ENCODE results near the gene AGBL4. TPM values are rescaled to one million over a fixed set of nuclear protein-coding genes. Genes with fewer than 3 reads are reported as not detected.
"Not testable (repeated sequence)": the region's sequence is repeated elsewhere in the genome, so short reads cannot be mapped to it uniquely, and the experiment has no call there.

Gene AGBL4
- total RNA-seq, 1 experiment from 2014 or later: not detected

DNA sequence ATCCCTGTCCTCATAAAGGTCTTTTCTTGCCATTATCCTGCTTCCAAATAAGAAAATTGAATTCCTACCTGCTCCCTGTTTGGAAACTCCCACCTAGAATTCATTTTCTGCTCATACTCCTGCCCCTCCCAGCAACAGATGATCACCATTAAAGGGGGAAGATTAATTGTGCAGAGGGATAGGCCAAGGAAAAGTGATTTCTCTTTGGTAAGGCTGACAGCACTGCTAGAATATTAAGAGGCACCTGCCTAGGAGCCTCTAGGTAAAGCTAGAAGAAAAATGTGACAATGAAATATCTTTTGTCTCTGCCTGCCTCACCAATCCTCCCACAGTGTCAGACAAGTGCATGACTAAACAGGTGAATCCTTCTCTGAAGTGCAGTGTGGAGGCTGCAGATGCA lies 1474.8 kb downstream of the AGBL4 start:
- no peak for DNase-seq (ENCODE audit: low read depth)

DNA sequence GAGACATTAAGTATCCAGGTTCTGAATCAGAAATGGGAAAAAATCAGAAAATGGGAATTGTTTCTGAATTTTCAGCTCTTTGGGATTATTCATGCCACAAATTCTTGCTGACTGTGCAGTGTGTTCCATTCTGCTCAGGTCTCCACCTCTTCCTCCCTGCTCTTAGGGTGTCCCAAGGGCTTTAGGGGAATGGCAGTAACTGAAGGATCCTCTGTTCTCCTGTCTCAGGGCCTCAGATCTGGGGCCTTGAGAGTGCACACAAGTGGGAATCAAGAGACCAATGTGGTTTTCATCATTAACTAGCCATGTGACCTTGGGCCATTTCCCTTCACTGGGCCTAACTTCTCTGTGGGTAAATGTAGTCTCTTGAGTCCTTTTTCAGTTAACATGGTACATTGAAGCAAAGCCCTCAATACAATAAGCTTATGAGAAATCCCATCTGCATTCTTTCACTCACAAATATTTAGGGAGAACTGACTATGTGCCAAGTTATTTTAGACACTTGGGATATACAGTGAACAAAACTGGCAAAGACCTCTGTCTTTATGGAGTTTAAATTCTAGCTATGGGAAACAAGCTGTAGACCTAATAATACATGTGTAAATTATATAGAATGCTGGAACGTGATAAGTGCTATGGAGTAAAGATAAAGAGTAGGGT lies 1476.1 kb downstream of the AGBL4 start:
- DNase-seq (ENCODE audit: low read depth): no peak

DNA sequence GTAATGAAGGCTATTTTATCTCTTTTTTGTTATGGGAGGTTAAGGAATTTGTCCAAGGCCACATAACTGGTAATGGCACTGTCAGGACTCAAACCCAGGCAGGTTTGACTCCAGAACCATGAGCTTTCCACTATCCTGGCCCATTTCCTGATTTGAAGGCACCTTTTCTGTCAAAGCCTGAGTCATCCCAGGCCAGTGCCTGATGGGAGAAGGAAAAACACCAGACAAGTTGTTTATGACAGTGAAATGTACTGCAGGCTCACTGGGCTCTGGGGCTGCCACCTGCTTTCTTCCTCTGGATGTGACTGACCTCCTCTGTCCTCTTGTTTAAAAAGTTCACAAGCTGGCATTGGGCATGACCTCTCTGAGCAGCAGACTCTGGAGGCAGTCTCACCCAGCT lies 1479.9 kb downstream of the AGBL4 start:
- DNase-seq (ENCODE audit: low read depth): no peak

DNA sequence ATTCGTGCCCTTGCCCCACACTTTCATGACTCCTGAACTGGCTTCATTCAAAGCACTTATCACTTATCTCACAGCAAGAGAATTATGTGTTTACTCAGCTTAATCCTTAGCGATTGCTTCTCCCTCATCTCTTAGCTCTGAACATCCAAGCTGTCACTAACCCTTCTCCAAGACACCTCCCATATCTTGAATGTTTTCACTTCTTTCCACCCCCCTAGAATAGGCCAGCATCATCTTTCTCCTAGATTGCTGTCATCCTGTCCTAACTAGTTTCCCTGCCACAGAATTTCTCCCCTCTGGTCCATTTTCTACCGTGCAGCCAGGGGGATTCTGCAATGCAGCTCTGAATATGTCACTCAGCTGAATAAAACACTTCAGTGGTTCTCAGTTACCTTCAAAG lies 1483.2 kb downstream of the AGBL4 start:
- no peak for DNase-seq (ENCODE audit: low read depth)

DNA sequence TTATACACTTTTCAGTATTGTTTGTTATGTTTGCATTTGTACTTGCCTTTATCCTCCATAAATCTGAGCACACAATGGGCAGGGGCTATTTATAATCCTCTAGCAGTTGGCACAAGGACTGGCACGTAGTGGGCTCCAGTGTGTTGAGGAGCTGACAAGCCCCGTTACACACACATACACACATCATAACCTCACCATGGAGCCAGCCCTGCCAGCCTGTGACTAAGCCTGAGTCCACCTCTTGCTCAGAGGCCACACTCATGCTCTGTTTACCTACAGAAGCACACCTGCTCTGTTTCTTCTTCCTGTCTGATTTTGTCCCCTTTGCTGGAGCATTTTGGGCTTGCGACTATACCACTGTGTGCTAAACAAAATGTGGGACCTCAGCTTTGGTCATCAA lies 1487.3 kb downstream of the AGBL4 start:
- DNase-seq (ENCODE audit: low read depth): peak; percentile 7

- DNase-seq (ENCODE audit: low read depth): no peak
These were observed 1490.8 kb downstream of the AGBL4 start for GRCh38 chr1:48532976-48533375.

GRCh38 chr1:48530727-48531351 lies 1492.9 kb downstream of the AGBL4 start:
- DNase-seq (ENCODE audit: low read depth): peak; percentile 44

- no peak for DNase-seq (ENCODE audit: low read depth)
These were observed 1496.7 kb downstream of the AGBL4 start for GRCh38 chr1:48527051-48527450.

DNA sequence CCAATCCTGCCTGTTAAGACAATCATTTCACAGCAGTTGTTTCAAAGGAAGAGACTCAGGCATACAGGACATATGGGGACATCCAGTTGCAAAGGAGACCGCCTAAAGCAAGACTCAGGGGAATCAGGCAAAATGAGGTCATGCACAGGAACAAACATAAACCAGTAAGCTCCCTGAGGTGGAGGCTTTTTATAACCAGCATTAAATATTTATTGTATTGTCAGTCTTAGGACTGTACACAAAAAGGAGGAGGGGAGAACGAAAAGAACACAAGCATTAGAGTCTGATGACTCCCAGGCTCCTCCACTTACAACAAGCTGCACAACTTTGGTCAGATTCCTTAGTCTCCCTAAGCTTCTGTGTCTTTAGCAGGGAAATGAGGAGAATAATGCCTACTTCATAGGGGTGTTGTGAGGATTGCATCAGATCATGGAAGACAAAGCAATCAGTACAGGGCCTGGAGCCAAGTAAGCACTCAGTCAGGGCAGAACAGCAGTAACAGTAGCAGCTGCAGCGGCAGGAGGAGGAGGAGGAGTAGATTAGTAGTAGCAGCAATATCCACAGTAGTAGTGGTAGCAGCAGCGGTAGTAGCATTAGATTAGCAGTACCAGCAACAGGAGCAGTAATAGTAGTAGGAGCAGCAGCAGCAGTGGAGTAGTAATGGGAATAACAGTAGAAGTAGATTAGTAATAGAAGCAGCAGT lies 1497.6 kb downstream of the AGBL4 start:
- peak; percentile 13 for DNase-seq (ENCODE audit: low read depth)

DNA sequence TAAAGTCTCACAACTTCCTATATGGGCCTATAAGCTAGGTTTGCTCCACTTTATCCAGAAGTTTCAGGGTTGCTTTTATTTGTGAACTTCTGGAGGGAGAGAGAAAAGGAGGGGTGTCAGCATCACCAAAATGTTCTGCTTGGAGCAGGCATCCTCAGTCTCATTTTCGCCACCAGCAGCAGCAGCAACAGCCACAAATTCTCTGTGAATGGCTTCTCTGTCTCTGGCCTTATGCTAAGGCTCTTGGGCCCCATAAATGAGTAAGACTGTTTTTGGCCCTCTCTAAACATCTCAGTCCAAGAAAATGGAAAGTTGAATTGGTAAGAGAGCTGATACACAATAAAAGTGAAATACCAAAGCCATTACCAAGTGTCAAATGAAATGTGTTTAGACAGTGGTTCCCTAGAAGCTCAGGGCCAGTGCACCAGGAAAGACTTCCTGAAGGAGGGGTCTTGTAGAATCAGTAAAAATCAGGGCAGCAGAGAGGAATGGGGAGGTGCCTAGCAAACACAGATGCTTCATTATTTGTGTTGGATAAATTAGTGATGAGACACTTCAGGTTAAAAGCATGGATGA lies 1498.8 kb downstream of the AGBL4 start:
- DNase-seq (ENCODE audit: low read depth): no peak

GRCh38 chr1:48523558-48523957 lies 1500.2 kb downstream of the AGBL4 start:
- DNase-seq (ENCODE audit: low read depth): no peak

DNA sequence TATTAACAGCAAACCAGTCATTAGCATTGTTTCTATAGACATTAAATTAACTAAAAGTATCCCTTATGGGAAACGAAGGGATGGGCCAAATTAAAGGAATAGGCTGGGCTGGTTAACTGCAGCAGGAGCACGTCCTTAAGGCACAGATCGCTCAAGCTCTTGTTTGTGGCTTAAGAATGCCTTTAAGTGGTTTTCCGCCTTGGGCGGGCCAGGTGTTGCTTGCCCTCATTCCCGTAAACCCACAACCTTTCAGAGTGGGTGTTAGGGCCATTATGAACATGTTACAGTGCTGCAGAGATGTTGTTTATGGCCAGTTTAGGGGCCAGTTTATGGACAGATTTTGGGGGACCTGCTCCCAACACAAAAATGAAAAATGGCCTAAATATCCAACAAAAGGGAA lies 1503.9 kb downstream of the AGBL4 start:
- not testable (repeated sequence) for DNase-seq (ENCODE audit: low read depth)

DNA sequence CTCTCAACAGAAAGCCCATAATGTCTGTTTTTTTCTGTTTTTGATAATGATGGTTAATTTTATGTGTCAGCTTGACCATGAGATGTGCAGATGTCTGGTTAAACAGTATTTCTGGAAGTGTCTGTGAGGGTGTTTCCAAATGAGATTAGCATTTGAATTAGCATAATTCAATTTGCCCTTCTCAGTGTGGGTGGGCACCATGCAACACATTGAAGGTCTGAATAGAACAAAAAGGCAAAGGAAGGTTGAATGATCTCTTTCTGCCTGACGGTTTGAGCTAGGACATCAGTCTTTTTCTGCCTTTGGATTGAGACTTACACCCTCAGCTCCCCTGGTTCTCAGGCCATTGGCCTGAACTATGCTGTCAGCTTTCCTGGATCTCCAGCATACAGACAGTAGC lies 1516.9 kb downstream of the AGBL4 start:
- no peak for DNase-seq (ENCODE audit: low read depth)

DNA sequence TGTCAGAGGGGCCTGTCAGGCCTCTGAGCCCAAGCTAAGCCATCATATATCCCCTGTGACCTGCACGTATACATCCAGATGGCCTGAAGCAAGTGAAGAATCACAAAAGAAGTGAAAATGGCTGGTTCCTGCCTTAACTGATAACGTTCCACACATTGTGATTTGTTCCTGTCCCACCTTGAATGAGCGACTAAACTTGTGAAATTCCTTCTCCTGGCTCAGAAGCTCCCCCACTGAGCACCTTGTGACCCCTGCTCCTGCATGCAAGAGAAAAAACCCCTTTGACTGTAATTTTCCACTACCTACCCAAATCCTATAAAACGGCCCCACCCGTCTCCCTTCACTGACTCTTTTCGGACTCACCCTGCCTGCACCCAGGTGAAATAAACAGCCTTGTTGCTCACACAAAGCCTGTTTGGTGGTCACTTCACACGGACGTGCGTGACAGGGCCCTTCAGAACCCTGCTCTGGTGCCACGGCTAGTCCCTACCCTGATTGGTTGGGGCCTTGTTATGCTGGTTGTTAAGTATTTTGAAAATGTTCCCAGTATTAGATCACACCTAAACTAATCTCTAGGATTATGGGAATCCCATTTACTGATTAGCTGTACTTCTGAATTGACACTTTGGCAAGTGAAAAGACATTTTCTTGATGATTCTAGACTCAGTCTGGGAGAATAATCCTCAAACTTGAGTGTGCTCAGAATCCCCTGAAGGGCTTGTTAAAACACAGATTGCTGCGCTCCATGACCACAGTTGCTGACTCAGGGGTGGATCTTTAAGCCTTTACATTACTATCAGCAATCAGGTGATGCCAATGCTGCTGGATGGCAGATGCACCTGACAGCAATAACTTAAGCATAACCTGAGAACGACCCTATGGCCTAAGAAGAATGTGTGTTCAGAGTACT lies 1523.0 kb downstream of the AGBL4 start:
- no peak for DNase-seq (ENCODE audit: low read depth)

DNA sequence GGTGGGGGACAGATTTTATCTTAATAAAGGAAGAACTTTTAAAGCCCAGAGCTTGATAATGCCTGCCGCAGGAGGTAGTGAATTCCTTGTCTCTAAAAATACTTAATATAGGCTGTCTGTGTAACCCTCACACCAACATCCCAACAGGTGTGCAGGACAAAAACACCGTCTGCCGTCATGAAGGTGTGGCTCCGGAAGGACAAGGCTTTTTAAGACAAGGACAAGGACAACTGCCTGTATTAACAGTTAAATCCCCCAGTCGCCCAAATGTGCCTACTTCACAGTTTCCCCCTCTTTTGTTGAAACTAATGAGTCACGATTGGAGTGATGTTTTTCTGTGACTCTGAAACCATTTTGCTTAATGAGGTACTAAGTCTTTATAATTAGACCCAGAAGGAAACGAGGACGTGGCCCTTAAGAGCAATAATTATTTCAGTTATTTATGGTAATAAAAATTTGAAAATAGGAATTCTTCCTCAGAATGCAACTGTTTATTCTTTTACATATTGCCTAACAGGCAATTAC lies 1524.5 kb downstream of the AGBL4 start:
- no peak for DNase-seq (ENCODE audit: low read depth)

- DNase-seq (ENCODE audit: low read depth): peak; percentile 67
These were observed 1525.5 kb downstream of the AGBL4 start for GRCh38 chr1:48498096-48498791.

- DNase-seq (ENCODE audit: low read depth): peak; percentile 59
These were observed 1527.8 kb downstream of the AGBL4 start for GRCh38 chr1:48495911-48496310.

- peak; percentile 10 for DNase-seq (ENCODE audit: low read depth)
These were observed 1528.6 kb downstream of the AGBL4 start for GRCh38 chr1:48495166-48495565.

- peak; percentile 96 for DNase-seq (ENCODE audit: low read depth)
These were observed 1529.6 kb downstream of the AGBL4 start for GRCh38 chr1:48493970-48494769.

GRCh38 chr1:48493041-48493440 lies 1530.7 kb downstream of the AGBL4 start:
- DNase-seq (ENCODE audit: low read depth): peak; percentile 39
